ENCODE results near the gene LGALS4.
"Not testable (repeated sequence)": the region's sequence is repeated elsewhere in the genome, so short reads cannot be mapped to it uniquely, and the experiment has no call there.

The LGALS4 gene

DNA sequence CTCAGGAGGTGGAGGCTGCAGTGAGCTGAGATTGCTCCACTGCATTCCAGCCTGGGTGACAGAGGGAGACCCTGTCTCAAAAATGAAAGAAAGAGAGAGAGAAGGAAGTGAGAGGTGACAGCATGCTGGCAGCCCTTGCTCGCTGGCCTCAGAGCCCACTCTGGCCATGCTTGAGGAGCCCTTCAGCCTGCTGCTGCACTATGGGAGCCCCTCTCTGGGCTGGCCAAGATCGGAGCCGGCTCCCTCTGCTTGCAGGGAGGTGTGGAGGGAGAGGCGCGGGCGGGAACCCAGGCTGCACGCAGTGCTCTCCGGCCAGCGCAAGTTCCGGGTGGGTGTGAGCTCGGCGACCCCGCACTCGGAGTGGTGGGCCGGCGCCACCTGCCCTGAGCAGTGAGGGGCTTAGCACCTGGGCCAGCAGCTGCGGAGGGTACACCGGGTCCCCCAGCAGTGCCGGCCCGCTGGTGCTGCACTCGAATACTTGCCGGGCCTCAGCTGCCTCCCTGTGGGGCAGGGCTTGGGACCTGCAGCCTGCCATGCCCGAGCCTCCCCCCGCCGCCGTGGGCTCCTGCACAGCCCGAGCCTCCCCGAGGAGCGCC, 8.6 kb upstream of the LGALS4 start:
- not testable (repeated sequence) for ATAC-seq

DNA sequence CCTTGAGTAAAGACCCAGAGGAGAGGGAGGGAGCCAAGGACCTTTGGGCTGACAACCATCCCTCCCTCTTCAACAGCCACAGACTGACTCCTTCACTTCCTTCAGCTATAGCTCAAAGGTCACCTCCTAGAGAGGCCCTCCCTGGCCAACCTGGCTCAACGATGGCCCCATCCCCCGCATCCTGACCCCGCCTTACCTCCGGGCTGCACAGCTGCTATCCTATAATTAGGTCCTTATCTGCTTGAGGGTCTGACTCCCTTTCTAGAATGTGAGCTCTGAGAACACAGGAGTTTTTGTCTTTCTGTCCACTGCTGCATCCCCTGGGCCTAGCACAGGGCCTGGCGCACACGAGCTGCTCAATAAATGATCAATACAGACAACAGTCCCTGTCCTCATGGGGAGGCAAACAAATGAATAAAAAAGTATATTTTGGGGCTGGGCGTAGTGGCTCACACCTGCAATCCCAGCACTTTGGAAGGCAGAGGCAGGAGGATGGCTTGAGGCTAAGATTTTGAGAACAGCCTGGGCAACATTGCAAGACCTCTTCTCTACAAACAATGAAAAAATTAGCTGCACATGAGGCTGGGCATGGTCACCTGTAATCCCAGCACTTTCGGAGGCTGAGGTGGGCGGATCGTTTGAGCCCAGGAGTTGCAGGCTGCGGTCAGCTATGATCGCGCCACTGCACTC, 6.6 kb upstream of the LGALS4 start:
- no peak for ATAC-seq

DNA sequence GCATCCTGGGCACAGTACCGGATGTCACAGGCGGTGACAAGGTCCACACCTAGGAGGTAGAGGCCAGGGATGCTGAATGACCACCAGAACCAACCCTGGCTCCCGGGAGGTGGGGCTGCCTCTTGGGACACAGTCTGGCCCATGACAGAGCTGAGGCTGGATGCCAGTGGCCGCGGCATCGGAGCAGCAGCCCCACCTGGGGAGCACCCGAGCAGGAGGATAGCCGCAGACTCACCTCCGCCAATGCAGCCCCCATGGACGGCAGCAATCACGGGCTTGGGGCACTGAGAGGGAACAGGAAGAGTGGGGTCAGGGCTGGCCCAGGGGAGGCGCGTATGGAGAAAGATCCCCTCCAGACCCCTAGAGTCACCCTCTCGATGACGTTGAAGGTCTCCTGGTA, 4.3 kb upstream of the LGALS4 start:
- ATAC-seq = no peak

DNA sequence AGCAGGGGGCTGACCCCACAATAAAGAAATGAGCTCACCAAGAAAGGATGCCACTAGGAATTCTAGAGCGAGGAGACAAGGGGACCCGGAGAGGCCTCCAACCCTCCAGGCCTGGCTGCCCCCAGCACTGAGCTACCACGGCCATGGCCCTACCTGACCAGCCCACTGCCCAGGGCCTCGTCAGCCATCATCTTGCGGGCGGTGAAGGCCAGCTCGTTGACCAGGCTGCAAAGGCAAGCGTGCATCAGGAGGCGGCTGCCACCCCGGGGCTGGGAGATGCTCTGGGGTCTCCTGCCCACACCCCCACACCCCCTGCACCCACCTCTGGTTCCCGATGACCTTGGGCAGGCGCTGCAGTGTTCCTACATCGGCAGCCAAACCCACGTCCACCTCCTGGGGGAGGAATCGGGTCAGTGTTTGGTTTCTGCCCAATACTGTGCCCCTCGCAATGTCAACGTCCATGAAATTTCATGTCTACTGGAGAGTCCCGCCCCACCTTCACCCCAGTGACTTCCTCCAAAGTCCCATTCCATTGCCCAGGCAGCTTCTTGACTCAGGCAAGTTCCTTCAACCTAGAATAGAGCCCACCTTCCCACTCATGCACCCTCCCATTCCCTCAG, 3.5 kb upstream of the LGALS4 start:
- no peak for ATAC-seq

DNA sequence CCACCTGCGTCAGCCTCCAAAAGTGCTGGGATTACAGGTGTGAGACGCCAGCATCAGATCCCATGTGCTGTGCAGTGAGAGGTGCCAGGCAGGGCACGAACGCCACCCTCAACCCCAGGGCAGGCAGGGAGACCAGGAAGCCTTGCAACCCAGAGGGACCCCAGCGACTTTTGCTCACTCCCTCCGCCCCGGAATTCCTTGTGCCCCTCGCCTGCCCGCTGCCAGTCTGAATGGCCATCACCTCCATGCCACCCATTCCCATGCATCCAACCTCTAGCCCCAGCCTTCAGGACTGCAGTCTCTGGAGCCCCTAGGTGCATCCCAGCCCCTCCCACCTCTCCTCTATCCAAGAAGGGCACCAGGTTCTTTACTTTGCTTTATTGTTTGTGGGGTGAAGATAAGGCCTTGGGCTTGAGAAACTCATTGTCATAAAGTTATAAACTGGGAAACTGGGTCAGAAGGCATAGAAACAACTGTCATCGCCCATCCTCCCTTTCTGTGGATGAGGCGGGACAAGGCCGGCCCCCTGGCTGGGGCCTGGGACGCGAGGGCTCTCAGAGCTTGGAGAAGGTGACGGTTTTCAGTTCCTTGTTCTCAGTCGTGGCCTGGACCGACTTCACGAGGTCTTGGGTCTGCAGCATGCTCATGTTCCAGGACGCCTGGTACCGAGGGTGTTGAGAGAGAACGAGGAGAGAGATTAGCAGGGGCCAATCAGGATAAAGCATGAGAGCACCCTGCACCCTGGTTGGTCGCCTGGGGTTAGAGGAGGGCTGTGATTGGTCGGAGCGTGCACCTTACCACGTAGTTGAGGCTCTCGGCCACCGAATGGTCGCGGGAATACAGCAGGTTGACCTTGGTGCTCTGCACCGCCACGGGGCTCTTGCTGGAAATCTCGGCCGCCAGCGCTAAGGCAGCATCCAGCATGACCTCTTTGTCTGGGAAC, 2.6 kb upstream of the LGALS4 start:
- ATAC-seq = no peak

DNA sequence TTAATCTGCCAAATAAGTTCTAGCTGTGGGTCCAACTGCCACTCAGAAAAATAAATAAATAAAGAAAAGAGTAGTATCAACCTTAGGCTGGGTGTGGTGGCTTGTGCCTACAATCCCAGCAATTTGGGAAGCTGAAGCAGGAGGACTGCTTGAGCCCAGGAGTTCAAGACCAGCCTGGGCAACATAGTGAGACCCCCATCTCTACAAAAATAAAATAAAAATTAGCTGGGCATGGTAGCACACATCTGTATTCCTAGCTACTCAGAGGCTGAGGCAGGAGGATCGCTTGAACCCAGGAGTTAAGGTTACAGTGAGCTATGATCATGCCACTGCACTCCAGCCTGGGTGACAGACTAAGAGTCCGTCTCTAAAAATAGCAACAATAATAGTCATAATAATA, 1.2 kb upstream of the LGALS4 start:
- not testable (repeated sequence) for ATAC-seq

DNA sequence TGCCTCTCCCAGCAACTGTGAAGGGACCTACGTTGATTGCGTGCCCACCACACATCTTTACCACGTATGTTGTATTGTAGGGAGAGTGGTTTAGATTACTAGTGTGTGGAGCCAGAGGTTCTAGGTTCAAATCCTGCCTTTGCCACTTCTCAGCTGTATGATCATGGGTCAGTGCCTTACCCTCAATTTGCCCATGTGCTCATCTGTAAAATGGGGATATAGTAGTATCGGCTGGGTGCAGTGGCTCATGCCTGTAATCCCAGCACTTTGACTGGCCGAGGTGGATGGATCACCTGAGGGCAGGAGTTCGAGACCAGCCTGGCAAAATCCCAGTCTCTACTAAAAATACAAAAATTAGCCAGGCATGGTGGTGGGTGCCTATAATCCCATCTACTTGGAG, 578 bp upstream of the LGALS4 start:
- no peak for ATAC-seq

DNA sequence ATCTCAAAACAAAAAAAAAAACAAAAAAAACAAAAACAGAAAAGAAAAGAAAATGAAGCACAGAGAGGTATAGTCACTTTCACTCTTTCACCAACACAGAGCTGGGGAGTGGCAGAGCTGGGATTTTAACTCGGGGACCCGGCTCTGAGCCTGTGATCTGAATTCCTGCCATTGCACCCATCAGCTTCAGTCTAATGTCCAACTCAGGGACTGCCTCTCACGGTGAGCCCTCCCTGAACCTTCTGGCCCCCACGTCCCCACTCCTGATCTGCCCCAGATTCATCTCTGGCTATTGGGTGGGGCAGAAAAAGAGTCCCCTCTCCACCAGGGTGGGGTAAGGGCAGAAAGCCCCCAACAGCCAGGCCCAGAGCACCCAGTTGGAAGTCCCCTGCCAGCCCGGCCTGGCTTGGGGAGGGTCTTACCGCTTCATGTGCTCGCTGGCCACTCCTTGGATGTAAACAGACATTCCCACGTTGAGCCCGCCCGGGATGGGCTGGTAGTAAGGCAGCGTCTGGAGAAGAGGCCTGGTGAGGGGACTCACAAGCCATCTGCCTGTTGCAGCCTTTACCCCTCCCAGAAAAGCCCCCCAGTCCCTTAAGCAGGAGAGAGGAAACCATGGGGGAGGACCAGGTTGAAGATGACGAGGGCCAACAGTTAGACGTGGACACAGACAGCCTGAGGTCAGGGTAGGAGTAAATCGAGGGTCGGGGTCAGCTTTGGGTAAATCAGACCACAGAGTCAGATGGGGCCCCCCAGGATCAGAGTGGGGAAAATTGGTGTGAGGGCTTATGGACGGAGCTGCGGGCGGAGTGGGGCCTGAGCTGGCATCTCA, 520 bp downstream of the LGALS4 start:
- ATAC-seq = no peak

DNA sequence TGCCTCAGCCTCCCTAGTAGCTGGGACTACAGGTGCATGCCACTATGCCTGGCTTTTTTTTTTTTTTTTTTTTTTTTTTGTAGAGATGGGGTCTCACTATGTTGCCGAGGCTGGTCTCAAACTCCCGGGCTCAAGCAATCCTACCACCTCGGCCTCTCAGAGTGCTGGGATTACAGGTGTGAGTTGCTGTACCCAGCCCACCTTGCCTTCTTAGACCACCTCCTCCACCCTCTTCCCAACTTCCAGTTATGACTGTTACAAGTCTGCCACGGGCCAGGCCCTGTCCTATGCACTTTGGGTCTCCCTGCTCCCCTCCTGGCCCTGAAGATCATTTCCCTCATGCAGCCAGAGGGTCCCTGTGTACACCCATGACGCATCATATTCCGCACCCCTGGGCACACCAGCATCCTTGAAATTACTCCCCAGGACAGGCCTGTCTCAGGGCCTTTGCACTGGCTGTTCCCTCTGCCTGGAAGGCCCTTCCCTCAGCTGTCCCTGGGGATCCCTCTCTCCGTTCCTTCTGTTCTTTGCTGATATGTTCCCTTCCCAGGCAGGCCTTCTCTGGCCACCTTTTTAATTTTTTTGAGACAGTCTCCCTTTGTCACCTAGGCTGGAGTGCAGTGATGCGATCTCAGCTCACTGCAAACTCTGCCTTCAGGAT, 3.0 kb downstream of the LGALS4 start:
- ATAC-seq = no peak

DNA sequence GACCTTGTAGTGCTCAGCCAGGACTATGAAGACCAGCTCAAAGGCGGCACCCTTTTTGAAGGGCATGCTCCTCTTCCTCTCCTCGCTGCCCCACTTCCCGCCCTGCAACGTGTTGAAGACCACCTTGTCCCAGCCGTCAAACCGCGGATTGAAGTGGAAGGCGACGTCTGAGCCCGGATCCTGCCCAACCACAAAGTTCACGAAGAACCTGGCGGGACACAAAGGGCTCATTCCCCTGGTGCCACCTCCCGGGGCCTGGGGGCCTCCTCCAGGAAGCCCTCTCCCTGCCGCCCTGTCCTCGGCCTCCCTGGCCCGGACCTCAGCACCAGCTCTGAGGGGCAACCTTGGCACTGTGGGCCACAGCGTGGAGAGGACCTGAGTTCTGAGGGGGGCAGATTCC, 4.0 kb downstream of the LGALS4 start:
- no peak for ATAC-seq

DNA sequence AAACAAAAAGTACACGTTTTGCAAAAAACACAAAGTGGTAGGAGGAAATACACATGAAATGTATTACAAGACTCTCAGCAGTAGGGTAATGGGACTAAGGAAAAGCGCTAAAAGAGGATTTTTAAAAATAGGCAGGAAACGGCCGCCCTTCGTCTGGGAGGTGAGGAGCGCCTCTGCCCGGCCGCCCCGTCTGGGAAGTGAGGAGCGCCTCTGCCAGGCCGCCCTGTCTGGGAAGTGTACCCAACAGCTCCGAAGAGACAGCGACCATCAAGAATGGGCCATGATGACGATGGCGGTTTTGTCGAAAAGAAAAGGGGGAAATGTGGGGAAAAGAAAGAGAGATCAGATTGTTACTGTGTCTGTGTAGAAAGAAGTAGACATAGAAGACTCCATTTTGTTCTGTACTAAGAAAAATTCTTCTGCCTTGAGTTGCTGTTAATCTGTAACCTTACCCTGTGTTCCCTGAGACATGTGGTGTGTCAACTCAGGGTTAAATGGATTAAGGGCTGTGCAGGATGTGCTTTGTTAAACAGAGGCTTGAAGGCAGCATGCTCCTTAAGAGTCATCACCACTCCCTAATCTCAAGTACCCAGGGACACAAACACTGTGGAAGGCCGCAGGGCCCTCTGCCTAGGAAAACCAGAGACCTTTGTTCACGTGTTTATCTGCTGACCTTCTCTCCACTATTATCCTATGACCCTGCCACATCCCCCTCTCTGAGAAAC, 5.2 kb downstream of the LGALS4 start:
- ATAC-seq = not testable (repeated sequence)

DNA sequence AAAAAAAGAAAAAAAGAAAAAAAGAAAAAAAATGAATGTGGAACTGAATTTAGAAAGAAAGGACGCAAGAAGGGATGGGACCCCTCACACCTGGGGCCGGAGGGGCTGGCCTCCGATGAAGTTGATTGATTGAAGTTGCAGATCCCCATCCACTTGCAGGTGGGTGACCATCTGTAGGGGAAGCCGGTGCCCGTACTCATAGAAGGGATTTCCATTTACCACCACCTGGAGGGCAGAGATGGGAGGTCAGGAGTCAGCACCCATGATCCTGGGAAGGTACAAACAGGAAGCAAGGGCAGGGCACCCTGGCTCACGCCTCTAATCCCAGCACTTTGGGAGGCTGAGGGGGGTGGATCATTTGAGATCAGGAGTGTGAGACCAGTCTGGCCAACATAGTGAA, 6.4 kb downstream of the LGALS4 start:
- no peak for ATAC-seq

DNA sequence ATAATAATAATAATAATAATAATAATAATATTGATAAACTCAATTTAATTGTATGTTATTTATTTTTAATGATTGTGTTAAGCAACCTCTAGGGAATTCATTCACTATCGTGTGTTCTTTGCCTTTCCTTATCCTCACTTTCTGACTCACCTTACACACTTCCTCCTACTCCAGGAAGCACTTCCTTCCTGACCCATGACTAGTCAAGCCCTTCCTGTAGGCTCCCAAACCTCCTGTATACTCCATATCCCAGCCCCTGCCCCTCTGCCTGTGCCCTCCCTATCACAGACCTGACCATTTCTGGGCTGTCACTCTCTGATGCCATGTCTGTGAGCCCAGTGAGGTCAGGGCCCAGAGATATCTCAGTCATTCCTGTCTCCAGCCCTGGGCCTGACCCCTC, 7.6 kb downstream of the LGALS4 start:
- no peak for ATAC-seq

DNA sequence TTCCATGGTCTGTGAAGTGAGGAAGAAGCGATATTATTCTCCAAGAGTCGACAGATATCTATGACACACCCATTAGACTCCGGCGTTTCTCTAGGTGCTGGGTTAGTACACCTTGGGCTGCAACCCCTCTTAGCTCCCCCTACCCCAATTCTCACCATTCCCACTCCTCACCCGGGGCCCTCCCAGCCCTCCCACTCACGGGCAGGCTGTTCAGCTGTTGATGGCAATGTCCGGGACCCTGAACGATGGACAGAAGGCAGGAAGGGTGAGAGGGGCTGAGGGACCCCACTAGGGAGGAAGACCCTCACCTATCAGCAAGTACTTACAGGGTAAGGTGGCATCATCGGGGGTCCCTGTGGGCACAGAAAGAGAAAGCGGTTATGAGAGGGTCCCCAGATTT, 9.2 kb downstream of the LGALS4 start:
- no peak for ATAC-seq

DNA sequence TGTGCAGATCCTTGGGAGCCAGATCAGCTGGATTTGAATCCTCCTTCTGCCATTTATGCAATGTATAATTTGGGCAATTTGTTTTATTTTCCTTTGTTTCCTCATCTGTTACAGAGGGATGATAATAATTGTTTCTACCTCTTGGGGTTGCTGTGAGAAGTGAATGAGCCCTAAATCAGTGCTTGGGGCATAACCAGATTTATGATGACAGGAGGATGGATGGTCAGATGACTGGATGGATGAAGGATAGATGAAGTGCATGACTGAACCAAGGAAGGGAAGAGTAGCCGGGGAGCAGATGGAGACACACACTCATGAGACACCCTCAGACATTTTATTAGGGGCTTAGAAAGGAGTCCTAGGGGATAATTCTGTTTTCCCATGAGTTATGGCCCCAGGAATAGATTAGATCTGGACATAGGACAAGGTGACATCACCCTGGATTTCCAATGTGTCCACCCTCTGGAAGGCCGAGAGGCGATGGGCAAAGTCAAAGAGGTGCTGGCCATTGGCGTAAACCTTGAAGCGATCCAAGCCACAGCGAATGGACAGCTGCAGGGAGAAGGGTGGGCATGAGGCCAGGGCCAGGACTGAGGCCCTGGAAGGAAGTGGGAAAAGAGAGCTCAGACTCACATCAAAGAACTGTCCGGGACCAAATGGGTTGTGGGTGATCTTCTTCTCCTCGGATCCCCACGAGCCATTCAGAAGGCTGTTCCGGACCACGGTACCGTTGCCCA, 11.2 kb downstream of the LGALS4 start:
- no peak for ATAC-seq

DNA sequence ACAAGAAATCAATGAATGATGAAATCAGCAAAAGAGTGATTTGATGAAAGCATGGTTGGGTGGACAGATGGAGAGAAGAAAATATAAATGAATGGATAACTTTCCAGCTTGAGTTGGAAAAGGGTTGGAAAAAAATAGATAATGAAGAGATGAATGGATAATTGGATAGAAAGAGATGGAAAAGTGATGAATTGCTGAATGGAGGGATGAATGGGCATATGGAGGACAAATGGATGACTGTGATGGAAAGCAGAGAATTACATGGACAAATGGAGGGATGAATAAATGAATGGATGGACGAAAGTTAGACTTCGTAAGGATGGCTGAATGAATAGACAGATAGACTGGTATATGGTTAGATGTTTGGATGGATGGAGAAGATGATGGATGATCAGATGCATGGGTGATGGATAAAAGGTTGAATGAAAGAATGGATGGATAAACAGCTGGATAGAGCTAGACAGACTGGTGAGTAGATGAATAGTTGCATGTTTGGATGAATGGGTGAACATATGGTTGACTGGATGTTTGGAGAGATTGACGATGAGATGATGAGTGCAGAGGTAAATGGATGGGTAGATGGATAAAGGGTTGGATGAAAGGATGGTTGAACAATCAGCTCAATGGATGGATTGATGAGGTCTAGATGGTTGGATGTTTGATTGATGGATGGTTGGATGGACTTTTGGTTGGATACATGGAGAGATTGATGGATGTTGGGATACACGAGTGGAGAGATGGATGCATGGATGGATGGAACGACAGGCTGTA, 12.0 kb downstream of the LGALS4 start:
- no peak for ATAC-seq

DNA sequence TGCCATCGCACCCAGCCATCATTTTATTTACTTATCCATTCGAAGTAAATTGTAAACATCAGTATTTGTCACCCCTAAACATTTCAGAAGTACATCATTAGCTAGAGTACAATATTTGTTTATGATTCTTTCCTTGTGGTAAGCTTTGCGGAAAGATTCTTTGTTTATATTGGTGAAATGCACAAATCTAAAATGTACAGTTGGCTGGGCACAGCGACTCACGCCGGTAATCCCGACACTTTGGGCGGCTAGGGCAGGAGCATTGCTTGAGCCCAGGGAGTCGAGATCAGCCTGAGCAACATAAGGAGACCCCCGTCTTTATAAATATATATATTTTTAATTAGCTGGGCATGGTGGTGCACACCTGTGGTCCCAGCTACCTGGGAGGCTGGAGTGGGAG, 13.6 kb downstream of the LGALS4 start:
- ATAC-seq = no peak

DNA sequence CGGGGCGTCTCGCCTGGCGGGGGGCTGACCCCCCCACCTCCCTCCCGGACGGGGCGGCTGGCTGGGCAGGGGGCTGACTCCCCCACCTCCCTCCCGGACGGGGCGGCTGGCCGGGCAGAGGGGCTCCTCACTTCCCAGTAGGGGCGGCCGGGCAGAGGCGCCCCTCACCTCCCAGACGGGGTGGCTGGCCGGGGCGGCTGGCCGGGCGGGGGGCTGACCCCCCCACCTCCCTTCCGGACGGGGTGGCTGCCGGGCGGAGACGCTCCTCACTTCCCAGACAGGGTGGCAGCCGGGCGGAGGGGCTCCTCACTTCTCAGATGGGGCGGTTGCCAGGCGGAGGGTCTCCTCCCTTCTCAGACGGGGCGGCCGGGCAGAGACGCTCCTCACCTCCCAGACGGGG, 15.0 kb downstream of the LGALS4 start:
- ATAC-seq = not testable (repeated sequence)

DNA sequence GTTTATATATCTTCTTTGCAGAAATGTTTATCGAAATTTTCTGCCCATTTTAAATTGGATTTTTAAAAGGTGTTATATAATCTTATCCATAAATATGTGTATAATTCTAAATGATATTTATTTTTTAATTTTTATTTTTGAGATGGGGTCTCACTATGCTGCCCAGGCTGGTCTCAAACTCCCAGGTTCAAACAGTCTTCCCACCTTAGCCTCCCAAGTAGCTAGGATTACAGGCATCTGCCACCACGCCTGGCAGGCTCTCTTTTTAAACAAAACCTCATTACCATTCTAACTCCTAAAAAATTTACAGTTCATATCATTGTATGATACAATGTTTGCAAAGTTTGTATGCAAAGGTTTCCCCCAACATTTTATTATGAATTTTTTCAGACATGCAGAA, 16.6 kb downstream of the LGALS4 start:
- ATAC-seq = no peak

DNA sequence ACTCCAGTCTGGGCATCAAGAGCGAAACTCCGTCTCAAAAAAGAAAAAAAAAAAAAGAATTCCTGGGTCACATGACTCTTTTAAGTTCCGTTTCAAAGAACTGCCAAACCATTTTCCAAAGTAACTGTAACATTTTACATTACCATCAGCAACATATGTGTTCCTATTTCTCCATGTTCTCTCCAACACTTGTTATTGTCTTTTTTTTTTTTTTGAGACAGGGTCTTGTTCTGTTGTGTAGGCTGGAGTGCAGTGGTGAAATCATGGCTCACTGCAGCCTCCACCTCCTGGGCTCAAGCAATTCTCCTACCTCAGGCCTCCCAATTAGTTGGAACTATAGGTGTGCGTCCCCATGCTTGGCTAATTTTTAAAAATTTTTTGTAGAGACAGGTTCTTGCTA, 17.2 kb downstream of the LGALS4 start:
- no peak for ATAC-seq
